Activated CD8-positive, alpha-beta T cell treated with anti-CD3 and anti-CD28 coated beads for 36 hours (primary cell): ENCODE data around the gene RINL. TPM values are rescaled to one million over a fixed set of nuclear protein-coding genes. Genes with fewer than 3 reads are reported as not detected.

Experiments
- ATAC-seq: fragments of 200-7000 bp; cut with Tn5 transposase; one replicate; pipeline ENCODE4 v1.10.0; 2021; ENCODE audit warnings: mild to moderate bottlenecking, moderate library complexity
- CTCF ChIA-PET: fragments of 350-600 bp; sonication (Branson Sonifier 250); formaldehyde crosslinking; loops from one replicate; lab custom pipeline; 2021; ENCODE audit warnings: antibody characterized with exemption; lab: Charles Lee
- POLR2A ChIA-PET: fragments of 350-600 bp; sonication (Branson Sonifier 250); formaldehyde crosslinking; loops from one replicate; lab custom pipeline; 2021; ENCODE audit warnings: antibody characterized with exemption; lab: Charles Lee
- DNase-seq: peaks from one replicate; pipeline ENCODE4 v3.0.0-alpha.2; 2020
- H3K27ac Mint-ChIP-seq: one replicate; pipeline ENCODE4 v1.8.0; 2021; ENCODE audit warnings: mild to moderate bottlenecking, mixed read lengths
- H3K27me3 Mint-ChIP-seq: one replicate; pipeline ENCODE4 v1.8.0; 2021; ENCODE audit warnings: mixed read lengths
- H3K36me3 Mint-ChIP-seq: one replicate; pipeline ENCODE4 v1.8.0; 2021; ENCODE audit warnings: low read depth, mixed read lengths
- H3K4me1 Mint-ChIP-seq: one replicate; pipeline ENCODE4 v1.8.0; 2021; ENCODE audit warnings: low read depth, mixed read lengths
- H3K4me3 Mint-ChIP-seq: one replicate; pipeline ENCODE4 v1.8.0; 2021; ENCODE audit warnings: mild to moderate bottlenecking, moderate library complexity, mixed read lengths
- H3K9me3 Mint-ChIP-seq: one replicate; pipeline ENCODE4 v1.8.0; 2021; ENCODE audit warnings: mixed read lengths
- CTCF ChIP-seq: fragments of 200-600 bp; IDR thresholded peaks from one replicate; pipeline ENCODE4 v1.8.0; 2022; ENCODE audit warnings: antibody characterized with exemption, mild to moderate bottlenecking
- intact Hi-C: fragments of 100-400 bp; cut with micrococcal nuclease; formaldehyde crosslinking; loops from one replicate; pipeline ENCODE4 v1.10.0; 2022
- total RNA-seq, 2 experiments: library from RNA; stranded (reverse); gene quantifications; one replicate each; pipeline ENCODE4 v1.2.3, GENCODE V29; 2021

RINL gene
- total RNA-seq, 2 experiments from 2014 or later: 85.5 to 87.7 TPM

- DNase-seq (no peak), ATAC-seq (no peak)
- H3K9me3 Mint-ChIP-seq: no peaks in the 10 kb centered on the region
- H3K27ac Mint-ChIP-seq: peak overlapping the region; percentile 84
- TF ChIP-seq CTCF: no peak
- peak overlapping the region; percentile 15 for H3K4me3 Mint-ChIP-seq
- intact Hi-C loops: loop anchor here (10.0 kb wide), 1 partner anchor 111 kb away; no protein-coding TSS in a partner anchor
- peaks cover 73% of the 10 kb centered on the region for H3K36me3 Mint-ChIP-seq
- ChIA-PET CTCF (interaction anchor here (0.8 to 2.4 kb wide), 3 partner anchors 11 to 23 kb away, joined by 3 to 9 read pairs (median 6); no protein-coding TSS in a partner anchor), POLR2A (interaction anchor here (0.8 to 4.3 kb wide), 7 partner anchors 7 to 82 kb away, joined by 3 to 48 read pairs (median 4); no protein-coding TSS in a partner anchor)
- H3K27me3 Mint-ChIP-seq: no peaks in the 10 kb centered on the region
- H3K4me1 Mint-ChIP-seq: peaks cover 65% of the 10 kb centered on the region
Measured at GRCh38 chr19:38846097-38846496, 32.0 kb downstream of the RINL start.

GRCh38 chr19:38845374-38846024, 32.6 kb downstream of the RINL start:
- Mint-ChIP-seq H3K4me3 (no peak overlapping the region), H3K27ac (peak overlapping the region; percentile 84), H3K27me3 (no peaks in the 10 kb centered on the region), H3K4me1 (peaks cover 71% of the 10 kb centered on the region), H3K36me3 (peaks cover 79% of the 10 kb centered on the region), H3K9me3 (no peaks in the 10 kb centered on the region)
- intact Hi-C loops: loop anchor here (10.0 kb wide), 1 partner anchor 111 kb away; no protein-coding TSS in a partner anchor
- POLR2A ChIA-PET: interaction anchor here (0.9 to 4.3 kb wide), 7 partner anchors 6 to 82 kb away, joined by 3 to 48 read pairs (median 4); no protein-coding TSS in a partner anchor
- DNase-seq (no peak), ATAC-seq (no peak)
- CTCF ChIA-PET: interaction anchor here (1.1 to 2.4 kb wide), 2 partner anchors 10 to 24 kb away, joined by 6 to 9 read pairs; no protein-coding TSS in a partner anchor
- no peak for TF ChIP-seq CTCF

GRCh38 chr19:38844093-38844686, 33.9 kb downstream of the RINL start:
- no peak for TF ChIP-seq CTCF
- Mint-ChIP-seq H3K27ac (peak overlapping the region; percentile 97), H3K27me3 (no peaks in the 10 kb centered on the region), H3K4me3 (peak overlapping the region; percentile 33), H3K36me3 (peaks cover 91% of the 10 kb centered on the region), H3K4me1 (peaks cover 82% of the 10 kb centered on the region), H3K9me3 (no peaks in the 10 kb centered on the region)
- ATAC-seq (no peak), DNase-seq (no peak)
- POLR2A ChIA-PET: interaction anchor here (0.8 to 2.8 kb wide), 12 partner anchors 8 to 470 kb away, joined by 3 to 24 read pairs (median 4); partner anchors contain the start of genes ECH1 and PSMD8
- CTCF ChIA-PET: interaction anchor here (1.0 kb wide), 1 partner anchor 25 kb away, joined by 4 read pairs; no protein-coding TSS in a partner anchor
- intact Hi-C loops: loop anchor here (10.0 kb wide), 1 partner anchor 109 kb away; no protein-coding TSS in a partner anchor

GRCh38 chr19:38843175-38843758, 34.8 kb downstream of the RINL start:
- intact Hi-C loops: loop anchor here (10.0 kb wide), 1 partner anchor 108 kb away; no protein-coding TSS in a partner anchor
- H3K36me3 Mint-ChIP-seq: peaks cover 91% of the 10 kb centered on the region
- ATAC-seq: no peak
- no peak for DNase-seq
- H3K9me3 Mint-ChIP-seq: no peaks in the 10 kb centered on the region
- ChIA-PET CTCF (no interaction called here), POLR2A (interaction anchor here (1.2 to 2.8 kb wide), 8 partner anchors 8 to 109 kb away, joined by 3 to 24 read pairs (median 5); partner anchors contain the start of gene ECH1)
- peak overlapping the region; percentile 33 for H3K4me3 Mint-ChIP-seq
- peaks cover 87% of the 10 kb centered on the region for H3K4me1 Mint-ChIP-seq
- H3K27me3 Mint-ChIP-seq: no peaks in the 10 kb centered on the region
- TF ChIP-seq CTCF: no peak
- peak overlapping the region; percentile 97 for H3K27ac Mint-ChIP-seq
